GM18909 (cell line): ENCODE data around the gene BCAS3.

ENCODE experiments used
- ATAC-seq: cut with Tn5 transposase; IDR thresholded peaks from one replicate; pipeline ENCODE4 v1.9.1; 2021; ENCODE audit warnings: mild to moderate bottlenecking; ENCODE audit not compliant: unreplicated experiment, poor library complexity

The BCAS3 gene

DNA sequence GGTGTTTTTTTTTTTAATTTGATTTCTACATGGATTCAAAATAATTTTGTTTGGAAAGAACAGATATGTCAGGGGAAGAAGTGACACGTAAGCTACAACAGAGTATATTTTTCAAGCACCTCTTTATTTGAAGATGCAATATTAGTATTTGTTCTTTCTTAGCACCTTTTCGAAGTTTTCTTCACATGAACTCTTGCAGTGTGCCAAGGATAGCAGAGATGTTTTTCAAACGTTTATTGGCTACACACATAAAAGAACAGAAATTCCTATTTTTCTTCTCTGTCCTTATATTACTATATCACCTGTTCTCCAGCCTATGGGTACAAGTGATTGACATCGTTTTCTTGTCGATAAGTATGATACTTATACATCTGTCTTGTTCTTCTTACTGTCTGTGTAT, 529.3 kb downstream of the BCAS3 start:
- no peak for ATAC-seq

DNA sequence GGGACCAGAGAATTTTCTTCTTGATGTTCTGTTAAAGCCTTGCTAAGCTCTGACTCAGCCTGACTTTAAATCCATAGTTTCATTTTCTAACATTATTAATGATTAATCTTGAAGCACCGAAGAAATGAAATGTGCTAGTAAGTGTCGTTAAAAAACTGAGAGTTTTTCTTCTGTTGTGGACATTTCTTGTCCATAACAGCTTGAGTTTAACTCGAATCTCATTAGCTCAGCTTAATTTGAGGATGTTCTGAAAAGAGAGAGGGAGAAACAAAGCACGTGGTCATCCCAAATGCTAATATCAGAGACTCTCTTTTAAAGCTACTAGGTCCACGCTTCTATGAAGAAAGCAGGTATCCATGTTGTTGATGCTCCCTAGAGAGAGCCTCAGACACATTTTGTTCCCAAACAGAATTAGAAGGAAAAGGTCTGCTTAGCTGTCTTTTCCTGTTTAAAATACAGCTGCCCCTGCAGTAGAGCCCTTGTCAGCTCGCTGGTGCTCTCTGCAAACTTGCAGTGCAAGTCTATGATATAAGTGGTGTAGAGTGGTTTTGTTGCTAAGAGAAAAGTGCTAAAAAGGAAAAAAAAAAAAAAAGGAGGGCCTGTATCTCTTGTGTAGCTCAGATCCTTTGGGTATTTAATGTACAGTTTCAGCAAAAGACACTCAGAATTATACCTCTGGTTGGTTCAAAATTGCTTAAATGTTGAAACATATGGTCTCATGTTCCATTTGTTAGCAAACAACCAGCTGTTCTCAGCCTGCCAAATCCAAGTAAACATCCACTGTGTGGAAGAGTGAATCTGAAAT, 530.9 kb downstream of the BCAS3 start:
- ATAC-seq: no peak

DNA sequence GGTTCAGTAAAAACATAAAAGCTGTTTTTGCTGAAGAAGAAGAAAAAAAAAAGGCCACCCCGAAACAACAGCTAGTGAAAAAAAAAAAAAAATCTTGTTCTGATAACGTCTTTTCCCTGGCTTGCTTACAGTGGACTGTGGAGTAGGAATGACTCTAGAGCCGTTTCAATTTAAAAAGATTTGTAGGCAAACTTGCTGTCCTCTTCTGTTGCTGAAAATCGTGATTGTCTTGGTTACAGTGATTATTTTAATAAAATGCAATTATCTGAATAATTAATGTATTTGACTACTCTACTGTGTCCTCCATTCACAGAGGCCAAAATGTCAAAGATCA, 531.4 kb downstream of the BCAS3 start:
- no peak for ATAC-seq

DNA sequence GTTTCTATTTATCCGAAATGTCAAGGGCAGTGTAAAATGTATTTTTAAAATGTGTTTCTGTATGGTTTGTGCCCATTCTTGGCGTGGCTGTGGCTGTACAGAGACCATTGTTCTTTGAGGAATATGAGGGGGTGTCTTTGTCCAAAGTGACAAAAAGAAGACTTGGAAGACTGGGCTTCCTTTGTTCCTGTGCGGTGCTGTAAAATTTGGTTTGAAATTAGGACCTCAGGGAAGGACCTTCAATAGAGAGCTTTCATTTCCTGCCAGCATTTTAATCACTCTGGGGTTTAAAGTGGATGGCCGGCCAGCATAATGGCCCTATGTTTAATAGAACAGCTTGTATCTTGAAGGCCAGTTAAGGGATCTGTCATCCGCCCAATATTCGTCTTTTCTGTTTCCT, 531.9 kb downstream of the BCAS3 start:
- no peak for ATAC-seq

DNA sequence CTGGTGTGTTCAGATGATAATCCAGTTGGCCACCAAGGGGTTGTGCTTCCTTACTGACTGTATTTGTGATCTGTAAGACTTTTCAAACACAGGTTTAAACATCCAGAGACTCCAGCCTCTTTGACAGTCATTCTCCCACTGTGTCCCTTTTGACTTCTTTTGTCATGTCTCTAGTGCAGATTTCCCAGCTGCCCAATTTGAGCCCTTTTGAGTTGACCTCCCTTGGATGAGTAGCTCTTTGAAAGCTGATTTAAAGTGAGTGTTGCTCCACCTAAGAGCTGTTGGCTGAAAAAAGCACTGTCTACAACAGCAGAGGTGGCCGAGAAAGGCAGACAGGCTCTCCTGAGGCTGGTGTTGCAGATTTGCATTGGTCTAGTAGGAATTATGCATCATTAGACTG, 533.6 kb downstream of the BCAS3 start:
- ATAC-seq: no peak

DNA sequence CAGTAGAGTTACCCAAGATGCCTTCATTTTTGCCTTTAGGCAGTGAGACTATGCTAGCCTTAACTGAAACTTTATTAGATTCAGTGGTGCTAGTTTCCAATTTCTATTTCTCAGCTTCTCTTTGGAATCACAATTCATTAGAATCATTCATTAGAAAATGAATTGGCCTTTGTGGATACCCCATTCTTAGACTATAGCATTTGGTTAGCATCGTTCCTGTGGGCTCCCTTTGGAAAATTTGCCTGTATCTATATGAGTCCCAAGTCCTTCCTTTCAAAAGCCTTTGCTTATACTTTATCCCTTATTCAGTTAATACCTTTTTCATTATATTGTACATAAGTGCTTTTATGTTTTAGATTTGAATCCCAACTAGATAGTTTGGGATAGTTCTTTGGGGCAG, 535.0 kb downstream of the BCAS3 start:
- ATAC-seq: no peak

DNA sequence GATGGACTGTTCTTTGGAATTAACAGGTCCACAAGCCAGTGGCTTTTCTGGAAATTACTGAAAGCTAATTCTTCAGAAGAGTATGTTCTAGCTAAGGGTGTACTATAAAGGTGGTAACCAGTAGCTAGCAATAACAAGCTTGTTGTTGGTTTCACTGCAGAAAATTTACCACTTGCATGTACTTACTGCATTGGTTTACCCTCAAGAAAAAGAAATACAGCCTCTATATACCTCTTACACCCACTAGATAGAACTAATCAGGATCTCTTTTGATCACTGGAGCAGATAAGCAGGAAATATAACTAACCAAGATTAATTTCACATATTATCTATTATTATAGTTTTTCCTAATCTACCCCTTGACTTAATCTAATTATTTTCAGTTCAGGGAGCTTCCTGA, 537.1 kb downstream of the BCAS3 start:
- ATAC-seq: no peak

DNA sequence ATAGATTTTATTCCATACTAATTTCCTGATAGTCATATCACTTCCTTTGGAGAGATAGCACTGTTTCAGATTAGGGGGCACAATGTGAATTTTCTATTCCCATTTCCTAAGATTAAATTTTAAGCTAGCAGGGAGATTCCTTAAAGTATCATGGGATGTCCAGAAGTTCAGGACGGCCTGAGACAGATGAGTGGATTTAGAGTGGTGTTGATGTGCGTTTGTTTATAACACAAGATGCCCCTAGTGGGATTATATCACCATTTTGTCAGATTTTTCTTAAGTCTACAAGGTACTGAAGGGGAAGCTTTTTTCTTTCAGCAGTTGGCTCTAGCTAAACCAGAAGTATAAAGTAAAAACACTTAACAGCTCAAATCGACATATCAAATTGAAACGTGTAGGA, 538.4 kb downstream of the BCAS3 start:
- ATAC-seq: no peak

DNA sequence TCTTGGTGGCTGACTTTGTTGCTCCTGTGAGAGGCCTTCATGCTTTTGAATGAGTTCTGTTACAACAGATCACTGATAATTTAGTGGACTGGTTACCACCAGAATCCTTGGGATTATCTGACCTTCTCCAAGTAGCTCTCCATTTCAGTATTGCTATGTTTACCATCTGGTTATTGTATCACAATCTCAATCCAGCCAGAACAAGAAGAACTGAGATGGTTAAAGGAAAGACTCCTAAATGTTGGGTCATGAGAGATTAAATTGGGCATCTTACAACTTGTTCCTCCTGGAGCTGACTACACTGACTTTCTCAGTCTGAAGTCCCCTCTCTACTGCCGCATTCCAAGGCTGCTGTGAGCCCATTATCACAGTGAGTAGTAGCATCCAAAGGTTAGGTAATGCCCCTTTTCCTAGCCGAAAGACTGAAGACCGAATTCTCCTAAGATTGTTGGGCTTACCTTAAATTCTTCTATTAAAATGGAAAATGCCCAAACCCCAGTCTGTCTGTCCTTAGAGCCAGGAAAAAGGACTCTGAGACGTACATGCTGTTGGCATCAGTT, 540.3 kb downstream of the BCAS3 start:
- ATAC-seq: no peak

DNA sequence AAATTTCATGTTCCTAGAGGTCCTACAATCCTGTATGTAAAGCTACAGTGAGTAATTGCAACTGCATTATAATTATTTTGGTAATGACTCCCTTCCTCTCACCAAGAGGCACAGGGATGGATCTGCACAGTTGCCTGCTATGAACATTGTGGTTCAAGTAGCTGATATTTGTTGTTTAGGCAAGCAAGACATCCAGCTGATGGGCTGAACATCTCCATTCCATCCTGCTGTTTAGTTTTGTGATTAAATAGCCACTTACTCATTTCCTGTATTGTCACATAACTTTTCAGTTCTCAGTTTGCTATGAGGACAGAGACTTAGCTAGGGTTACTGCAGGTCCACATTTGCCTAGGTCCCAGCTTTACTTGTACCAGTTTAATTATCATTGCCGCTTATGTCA, 540.8 kb downstream of the BCAS3 start:
- no peak for ATAC-seq

DNA sequence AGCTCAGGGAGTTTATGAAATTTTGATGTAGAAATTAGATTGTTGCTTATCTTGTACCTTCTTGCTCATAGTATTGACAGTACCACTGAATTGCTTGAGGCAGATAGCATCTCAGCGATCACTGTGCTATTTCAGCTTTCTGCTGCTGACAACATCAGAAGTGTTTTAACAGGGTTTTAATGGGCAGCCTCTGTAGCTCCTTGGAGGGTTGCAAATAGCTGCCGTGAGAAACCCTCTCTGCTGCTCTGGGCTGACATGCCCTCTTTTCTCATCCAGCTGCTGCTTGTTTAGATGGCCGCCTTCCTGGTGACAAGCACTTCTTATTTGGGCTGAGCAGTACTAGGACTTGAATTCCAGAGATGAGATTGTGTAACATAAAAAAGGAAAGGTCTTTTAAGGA, 541.8 kb downstream of the BCAS3 start:
- ATAC-seq: no peak

DNA sequence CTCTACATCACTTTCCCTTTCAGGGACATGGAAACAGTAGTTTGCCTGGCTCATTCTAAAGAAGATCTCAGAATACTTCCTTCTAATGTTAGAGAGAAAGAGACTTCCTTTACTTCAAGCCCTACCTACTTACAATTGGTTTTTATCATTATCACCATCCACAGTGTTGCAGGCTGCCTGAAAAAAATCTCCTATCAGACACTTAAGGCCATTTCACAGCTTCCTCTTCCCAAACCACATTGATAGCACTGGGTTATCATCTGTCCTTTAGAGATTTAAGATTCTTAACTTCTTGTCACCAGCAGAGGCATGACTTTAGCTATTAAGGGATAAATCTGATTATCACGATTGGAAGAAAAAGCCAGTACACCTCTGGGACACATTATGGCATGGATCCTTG, 543.5 kb downstream of the BCAS3 start:
- no peak for ATAC-seq

DNA sequence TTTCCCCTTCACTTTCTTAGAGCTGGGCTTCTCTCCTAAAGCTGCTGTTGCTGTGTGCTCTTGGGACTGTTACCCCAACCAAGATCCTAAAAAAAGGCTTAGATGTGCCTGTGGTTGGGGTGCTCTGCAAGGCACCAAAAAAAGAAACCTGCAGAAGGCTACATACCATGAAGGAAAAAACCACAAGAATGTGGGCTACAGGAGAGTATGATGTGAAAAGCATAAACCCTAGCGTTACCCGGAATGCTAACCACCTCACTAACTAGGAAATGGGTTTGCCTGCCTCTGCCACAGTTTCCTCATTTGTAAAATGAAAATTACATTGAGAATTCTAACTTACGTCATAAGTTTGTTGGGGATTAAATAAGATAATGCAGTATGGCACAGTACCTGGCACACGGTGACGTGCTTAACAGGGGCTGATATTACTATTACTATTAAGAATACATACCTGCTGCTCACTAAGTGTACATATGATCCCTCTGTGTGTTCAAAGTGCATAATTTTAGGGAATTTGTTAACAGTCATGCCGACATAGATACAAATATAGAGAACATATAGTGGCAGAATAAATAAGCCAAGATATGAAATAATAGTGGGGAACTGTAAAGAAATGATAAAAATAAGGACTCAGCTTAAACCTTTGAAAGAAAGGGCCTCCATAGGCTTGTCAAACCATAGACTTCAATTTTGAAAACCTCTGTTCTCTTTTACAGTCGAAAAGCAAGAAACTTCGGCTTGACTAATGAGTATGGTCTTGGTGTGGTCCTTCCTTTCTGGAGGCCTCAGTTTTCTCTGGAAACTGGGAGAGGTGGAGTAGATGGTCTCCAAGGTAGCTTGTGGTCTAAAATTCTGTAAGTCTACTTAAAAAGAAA, 544.2 kb downstream of the BCAS3 start:
- no peak for ATAC-seq

DNA sequence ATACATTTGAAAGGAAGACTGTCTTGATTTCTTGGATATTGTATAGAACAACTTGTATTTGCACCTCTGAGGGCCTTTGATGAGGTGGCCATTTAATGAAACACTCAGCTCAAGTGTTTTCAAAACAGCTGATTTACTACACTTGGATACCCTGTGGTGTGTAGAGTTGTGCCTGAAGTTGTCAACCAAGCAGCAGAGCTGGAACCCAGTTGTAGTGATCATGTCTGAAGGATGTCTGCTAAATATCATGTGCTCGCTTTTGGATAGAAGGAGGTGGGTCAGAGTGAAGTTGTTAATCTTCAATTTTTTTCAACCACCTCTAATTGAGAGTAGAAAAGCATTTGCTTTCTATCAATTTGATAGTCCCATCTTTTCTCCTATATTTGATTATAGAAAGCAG, 546.1 kb downstream of the BCAS3 start:
- ATAC-seq: no peak

DNA sequence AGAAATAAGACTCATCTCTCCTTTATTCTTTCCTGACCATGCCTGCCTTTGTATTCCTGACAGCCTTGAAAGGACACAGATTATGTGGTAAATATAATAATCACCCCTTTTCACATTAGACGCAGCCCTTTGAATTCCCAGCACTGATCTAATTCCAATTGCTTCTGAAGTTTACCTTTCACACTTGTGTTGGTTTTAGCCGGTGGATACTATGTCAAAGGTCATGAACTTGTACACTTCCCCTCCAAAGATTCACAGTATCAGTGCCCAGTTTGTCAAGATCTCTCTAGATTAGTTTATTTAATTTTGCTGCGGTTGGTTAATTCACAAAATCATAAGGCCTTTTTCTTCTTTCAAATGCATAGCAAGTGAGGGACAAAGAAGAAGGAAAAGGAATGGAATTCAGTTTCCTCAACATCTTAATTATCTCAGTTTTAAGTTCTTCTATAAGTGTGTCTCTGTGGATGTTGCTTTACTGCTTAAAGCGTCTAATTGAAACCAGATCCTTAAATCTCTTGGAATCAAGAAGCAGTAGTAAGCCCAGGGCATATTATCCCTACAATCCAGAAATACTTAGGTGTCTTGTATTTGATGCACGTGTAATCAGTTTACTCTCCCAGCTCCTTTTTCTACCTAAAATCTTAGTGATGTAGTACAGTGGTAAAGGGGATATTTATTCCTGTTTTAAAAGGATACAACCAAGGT, 547.7 kb downstream of the BCAS3 start:
- ATAC-seq: no peak

DNA sequence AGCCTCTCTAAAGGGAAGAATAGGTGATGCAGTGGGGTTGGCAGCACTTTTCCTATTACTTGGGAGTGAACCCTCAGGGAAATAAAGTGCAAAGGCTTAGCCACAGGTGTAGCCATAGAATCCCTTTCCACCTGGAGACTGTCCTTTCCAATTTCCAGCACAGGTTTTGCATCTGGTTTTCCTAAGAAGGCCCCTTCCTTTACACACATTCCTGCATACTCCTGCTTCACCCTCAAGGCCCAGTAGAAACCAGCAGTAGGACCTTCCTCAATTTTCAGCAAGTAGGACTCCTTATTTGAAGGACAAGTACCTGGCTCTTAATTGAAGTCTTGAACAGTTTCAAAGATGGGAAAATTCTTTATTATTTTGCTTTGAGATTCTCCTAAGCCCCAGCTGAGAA, 550.2 kb downstream of the BCAS3 start:
- ATAC-seq: no peak

DNA sequence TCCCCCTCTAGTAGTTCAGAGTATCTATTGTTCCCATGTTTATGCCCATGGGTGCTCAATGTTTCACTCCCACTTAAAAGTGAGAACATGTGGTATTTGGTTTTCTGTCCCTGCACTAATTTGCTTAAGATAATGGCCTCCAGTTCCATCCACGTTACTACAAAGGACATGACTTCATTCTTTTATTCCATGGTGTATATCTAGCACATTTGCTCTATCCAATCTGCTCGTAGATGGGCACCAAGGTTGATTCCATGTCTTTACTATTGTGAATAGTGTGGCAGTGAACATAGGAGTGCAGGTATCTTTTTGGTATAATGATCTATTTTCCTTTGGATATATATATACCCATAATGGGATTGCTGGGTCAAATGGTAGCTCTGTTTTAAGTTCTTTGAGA, 552.8 kb downstream of the BCAS3 start:
- no peak for ATAC-seq

DNA sequence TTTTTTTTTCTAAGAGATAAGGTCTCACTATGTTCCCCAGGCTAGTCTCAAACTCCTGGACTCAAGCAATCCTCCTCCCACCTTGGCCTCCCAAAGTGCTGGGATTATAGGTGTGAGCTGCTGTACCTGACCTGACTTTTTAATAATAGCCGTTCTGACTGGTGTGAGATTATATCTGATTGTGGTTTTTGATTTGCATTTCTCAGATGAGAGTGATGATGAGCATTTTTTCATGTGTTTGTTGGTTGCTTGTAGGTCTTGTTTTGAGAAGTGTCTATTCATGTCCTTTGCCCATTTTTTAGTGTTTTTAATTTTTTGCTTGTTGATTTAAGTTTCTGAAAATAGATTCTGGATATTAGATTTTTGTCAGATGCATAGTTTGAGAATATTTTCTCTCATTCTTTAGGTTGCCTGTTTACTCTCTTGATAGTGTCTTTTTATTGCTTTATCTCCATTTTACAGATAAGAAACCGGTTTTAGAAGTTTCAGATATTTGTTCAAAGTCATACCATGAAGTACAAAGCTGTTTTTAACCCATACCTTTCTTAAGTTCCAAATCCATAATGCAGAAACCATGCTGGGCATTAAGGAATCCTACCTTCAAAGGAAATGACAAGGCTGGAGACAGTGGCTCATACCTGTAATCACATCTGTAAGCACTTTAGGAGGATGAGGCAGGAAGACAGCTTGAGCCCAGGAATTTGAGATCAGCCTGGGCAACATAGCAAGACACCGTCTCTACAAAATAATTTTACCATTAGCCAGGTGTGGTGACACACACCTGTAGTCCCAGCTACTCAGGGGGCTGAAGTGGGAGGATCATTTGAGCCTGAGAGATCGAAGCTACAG, 553.5 kb downstream of the BCAS3 start:
- ATAC-seq: no peak

DNA sequence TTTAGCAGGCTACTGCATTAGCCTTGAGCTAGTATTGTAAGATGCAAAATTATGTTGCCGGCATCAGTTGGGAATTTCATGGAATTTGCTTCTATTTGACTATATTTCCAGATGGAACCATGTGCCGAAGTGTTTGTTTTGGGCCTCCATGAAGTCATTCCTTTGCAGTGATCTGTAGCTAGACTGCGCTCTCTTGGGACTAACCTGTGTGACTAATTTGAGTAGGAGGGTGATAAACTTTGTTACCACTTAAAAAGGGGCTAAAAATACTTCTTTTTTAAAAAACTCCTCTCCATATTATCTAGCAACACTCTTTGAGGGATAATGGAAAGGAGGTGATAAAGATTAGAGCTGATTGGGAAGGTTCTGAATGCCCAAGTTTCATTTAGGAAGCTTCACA, 555.2 kb downstream of the BCAS3 start:
- no peak for ATAC-seq
